Fibroblast of the aortic adventitia (primary cell): ENCODE results near the gene SNAP23. TPM values are rescaled to one million over a fixed set of nuclear protein-coding genes. Genes with fewer than 3 reads are reported as not detected.
A peak's percentile ranks its signal among the peaks of the same experiment; 100 is the strongest.

ENCODE experiments used
- DNase-seq: peaks from one replicate; pipeline ENCODE4 v3.0.0-alpha.2; 2010; ENCODE audit warnings: low read depth
- H3K4me3 ChIP-seq: 2 replicates; pipeline ENCODE4 v1.5.1; 2011; ENCODE audit warnings: low read depth, mild to moderate bottlenecking, control low read depth, low read length, moderate library complexity
- total RNA-seq: library from RNA; depleted of rRNA; stranded (reverse); fragments of >200 nt; gene quantifications from 2 replicates; pipeline ENCODE4 v1.2.3, GENCODE V29; 2012; ENCODE audit warnings: low replicate concordance
- TF ChIP-seq, protein P1 (sequence below): IDR thresholded peaks from 2 replicates; pipeline ENCODE4 v1.5.1; 2011; ENCODE audit warnings: mild to moderate bottlenecking, low read length, control low read depth, inconsistent platforms; ENCODE audit not compliant: insufficient read depth

Gene SNAP23
- total RNA-seq, 1 donor, result 87.4 TPM

DNA sequence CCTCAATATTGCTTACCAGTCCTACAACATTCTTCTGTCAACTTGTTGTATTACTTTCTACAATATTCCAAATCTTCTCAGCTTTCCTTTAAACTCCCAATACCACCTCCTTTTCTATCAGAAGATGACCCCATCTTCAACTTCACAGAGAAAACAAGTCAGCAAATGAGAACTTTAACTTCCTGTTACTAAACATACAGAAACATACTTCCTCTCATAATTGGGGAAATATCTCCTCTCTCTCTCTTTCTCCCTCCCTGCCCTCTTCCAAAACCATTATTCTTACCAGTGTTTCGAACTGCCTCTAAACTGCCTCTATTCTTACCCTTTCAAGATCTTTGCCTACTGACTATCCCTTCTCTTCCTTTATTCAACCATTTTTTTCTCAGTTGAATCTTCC is 1.8 kb upstream of the SNAP23 start:
- no peak overlapping the region for H3K4me3 ChIP-seq
- no peak for DNase-seq
- TF ChIP-seq, protein P1, sequence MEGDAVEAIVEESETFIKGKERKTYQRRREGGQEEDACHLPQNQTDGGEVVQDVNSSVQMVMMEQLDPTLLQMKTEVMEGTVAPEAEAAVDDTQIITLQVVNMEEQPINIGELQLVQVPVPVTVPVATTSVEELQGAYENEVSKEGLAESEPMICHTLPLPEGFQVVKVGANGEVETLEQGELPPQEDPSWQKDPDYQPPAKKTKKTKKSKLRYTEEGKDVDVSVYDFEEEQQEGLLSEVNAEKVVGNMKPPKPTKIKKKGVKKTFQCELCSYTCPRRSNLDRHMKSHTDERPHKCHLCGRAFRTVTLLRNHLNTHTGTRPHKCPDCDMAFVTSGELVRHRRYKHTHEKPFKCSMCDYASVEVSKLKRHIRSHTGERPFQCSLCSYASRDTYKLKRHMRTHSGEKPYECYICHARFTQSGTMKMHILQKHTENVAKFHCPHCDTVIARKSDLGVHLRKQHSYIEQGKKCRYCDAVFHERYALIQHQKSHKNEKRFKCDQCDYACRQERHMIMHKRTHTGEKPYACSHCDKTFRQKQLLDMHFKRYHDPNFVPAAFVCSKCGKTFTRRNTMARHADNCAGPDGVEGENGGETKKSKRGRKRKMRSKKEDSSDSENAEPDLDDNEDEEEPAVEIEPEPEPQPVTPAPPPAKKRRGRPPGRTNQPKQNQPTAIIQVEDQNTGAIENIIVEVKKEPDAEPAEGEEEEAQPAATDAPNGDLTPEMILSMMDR, result no peak

DNA sequence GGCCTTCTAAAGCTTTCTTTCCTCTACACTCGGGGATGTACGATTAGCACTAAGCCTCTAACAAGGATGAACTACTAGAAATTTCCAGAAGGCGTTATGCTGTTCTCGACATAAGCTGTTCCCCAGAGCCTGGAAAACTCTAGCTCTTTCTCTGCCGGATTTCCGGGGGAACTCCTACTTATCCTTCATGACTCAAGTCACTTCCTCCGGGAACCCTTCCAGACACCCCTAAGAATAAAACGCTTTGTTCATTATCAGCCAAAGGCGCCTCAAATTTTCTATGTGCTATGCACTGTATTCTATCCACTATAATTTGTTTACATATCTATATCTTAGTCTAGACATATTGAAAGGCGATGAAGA is 455 bp upstream of the SNAP23 start:
- peak; percentile 87 for DNase-seq
- peak overlapping the region; percentile 91 for H3K4me3 ChIP-seq
- TF ChIP-seq, protein P1, result no peak

DNA sequence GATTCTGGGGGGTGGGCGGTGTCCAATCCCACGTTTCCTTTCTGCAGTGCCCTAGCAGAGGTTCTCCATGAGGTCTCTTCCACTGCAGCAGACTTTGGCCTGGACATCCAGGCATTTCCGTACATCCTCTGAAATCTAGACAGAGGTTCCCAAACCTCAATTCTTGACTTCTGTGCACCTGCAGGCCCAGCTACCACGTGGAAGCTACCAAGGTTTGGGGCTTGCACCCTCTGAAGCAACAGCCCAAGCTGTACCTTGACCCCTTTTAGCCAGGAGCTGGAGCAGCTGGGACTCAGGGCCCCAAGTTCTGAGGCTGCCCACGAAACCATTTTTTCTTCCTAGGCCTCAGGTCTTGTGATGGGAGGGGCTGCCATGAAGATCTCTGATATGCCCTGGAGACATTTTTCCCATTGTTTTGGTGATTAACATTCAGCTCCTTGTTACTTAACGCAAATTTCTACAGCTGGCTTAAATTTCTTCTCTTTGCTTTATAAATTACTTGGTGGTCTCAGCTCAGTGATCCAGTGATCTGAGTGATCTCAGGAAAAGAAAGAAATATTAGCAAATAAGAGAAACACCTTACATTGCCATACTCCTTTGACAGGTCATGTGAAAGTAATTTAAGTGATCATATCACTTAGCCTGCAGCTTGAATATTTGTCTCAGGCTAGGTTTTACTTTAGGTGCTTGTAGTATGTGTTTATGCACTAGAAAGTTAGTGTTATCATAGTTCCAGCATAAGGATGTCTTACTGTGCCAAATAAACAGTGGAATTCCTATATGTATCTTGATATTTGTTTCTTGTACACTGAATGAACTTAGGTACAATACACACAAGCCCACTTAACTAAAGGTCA is 3.0 kb downstream of the SNAP23 start:
- no peak for DNase-seq
- H3K4me3 ChIP-seq, result no peak overlapping the region
- TF ChIP-seq, protein P1, result no peak

DNA sequence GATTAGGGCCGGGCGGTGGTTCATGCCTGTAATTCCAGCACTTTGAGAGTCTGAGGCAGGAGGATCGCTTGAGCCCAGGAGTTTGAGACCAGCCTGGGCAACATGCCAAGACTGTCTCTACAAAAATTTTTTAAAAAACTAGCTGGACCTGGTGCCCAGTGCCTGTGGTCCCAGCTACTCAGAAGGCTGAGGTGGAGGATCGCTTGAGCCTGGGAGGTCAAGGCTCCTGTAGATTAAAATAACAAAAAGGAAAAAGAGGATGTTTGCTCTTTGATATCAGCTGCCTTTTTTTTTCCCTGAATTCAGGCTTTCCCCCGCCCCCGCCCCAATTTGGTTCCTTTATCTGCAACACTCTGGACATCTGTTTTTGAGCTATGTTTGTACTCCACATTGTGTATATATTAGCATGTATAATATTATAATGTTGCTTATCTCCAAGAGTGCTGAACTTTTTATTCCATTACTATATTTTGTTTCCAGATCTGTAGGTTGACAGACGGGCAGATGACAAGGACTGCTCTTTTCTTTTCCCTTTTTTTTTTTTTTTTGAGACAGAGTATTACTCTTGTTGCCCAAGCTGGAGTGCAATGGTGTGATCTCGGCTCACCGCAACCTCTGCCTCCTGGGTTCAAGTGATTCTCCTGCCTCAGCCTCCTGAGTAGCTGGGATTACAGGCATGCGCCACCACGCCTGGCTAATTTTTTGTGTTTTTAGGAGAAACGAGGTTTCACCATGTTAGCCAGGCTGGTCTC is 4.6 kb downstream of the SNAP23 start:
- peak; percentile 30 for DNase-seq
- TF ChIP-seq, protein P1, result no peak
- H3K4me3 ChIP-seq, result no peak overlapping the region

DNA sequence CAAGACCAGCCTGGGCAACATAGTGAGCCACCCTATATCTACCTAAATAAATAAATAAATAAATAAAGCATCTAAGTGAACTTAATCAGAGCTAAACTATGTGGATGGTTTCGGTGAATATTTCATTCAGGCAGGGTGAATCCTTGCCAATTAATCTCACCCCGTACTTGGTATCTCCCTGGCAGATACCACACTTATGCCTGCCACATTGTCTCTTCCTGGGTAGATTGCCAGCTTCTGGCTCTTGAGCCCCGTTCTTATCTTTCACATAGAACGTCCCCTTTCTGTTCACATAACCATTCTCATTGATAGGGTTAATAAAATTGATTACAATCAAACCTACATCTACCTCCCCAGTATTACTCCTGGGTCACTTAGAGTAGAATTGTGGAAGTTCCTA is 7.0 kb downstream of the SNAP23 start:
- TF ChIP-seq, protein P1, result no peak
- no peak for DNase-seq
- H3K4me3 ChIP-seq, result no peak overlapping the region

DNA sequence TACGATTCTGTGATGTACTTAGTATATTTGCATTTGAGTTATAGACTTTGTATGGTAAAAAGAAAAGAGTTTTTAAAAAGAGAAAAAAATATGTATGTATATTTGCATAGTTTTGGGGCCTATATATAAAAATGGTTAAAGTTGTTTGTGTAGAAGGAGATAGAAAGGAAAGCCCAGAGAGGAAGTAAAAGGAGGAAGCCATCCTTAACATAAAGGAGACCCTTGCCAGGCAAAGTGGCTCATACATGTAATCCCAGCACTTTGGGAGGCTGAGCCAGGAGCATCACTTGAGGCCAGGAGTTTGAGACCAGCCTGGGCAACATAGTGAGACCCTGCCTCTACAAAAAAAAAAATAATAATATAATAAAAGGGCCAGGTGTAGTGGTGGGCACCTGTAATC is 8.4 kb downstream of the SNAP23 start:
- H3K4me3 ChIP-seq, result no peak overlapping the region
- TF ChIP-seq, protein P1, result no peak
- DNase-seq, result no peak
